HEK293 (cell line): Measurements from ENCODE around the gene EMSY.
"Not testable (repeated sequence)": the region's sequence is repeated elsewhere in the genome, so short reads cannot be mapped to it uniquely, and the experiment has no call there.

Source experiments
- CTCF ChIP-seq: fragments of 450-650 bp; formaldehyde crosslinking; IDR thresholded peaks from 2 replicates; pipeline ENCODE4 v1.5.1; 2016; ENCODE audit warnings: missing biosample characterization, missing genetic modification characterization
- PRDM10 ChIP-seq: fragments of 450-650 bp; formaldehyde crosslinking; IDR thresholded peaks from 2 replicates; pipeline ENCODE4 v1.5.1; 2016; ENCODE audit warnings: missing biosample characterization, missing genetic modification characterization
- REST ChIP-seq: fragments of 450-650 bp; formaldehyde crosslinking; IDR thresholded peaks from 2 replicates; pipeline ENCODE4 v1.5.1; 2016; ENCODE audit warnings: missing biosample characterization, missing genetic modification characterization
- ZNF146 ChIP-seq: fragments of 450-650 bp; formaldehyde crosslinking; IDR thresholded peaks from 2 replicates; pipeline ENCODE4 v1.5.1; 2016; ENCODE audit warnings: missing biosample characterization, missing genetic modification characterization
- ZNF24 ChIP-seq: fragments of 450-650 bp; formaldehyde crosslinking; IDR thresholded peaks from 2 replicates; pipeline ENCODE4 v1.5.1; 2016; ENCODE audit warnings: missing biosample characterization, missing genetic modification characterization
- ZNF639 ChIP-seq: fragments of 450-650 bp; formaldehyde crosslinking; IDR thresholded peaks from 2 replicates; pipeline ENCODE4 v1.5.1; 2016; ENCODE audit warnings: missing biosample characterization, missing genetic modification characterization

GRCh38 chr11:76582471-76582870 is 137.7 kb downstream of the EMSY start:
- not testable (repeated sequence) for TF ChIP-seq REST (tag by site-specific recombination); ZNF146 (tag by site-specific recombination); ZNF639; ZNF24 (tag by site-specific recombination); CTCF; PRDM10 (tag by site-specific recombination)
